Activated naive CD8-positive, alpha-beta T cell treated with anti-CD3 and anti-CD28 coated beads, Interleukin-2, amount 50 U/mL, for 24 hours (primary cell): ENCODE results near the gene OPN1LW.
A peak's percentile ranks its signal among the peaks of the same experiment; 100 is the strongest.
"Not testable (repeated sequence)": the region's sequence is repeated elsewhere in the genome, so short reads cannot be mapped to it uniquely, and the experiment has no call there.

ENCODE experiments used
- ATAC-seq: fragments of 150-1000 bp; cut with Tn5 transposase; one replicate; pipeline ENCODE4 v1.10.0; 2021
- DNase-seq: peaks from one replicate; pipeline ENCODE4 v3.0.0; 2021
- H3K27ac Mint-ChIP-seq: one replicate; pipeline ENCODE4 v1.8.0; 2021; ENCODE audit warnings: mild to moderate bottlenecking, mixed read lengths
- H3K27me3 Mint-ChIP-seq: one replicate; pipeline ENCODE4 v1.8.0; 2021; ENCODE audit warnings: mixed read lengths
- H3K36me3 Mint-ChIP-seq: one replicate; pipeline ENCODE4 v1.8.0; 2021; ENCODE audit warnings: low read depth, mixed read lengths
- H3K4me1 Mint-ChIP-seq: one replicate; pipeline ENCODE4 v1.8.0; 2021; ENCODE audit warnings: mixed read lengths
- H3K4me3 Mint-ChIP-seq: one replicate; pipeline ENCODE4 v1.8.0; 2021; ENCODE audit warnings: mild to moderate bottlenecking, moderate library complexity, mixed read lengths
- H3K9me3 Mint-ChIP-seq: one replicate; pipeline ENCODE4 v1.8.0; 2021; ENCODE audit warnings: mixed read lengths

OPN1LW gene

DNA sequence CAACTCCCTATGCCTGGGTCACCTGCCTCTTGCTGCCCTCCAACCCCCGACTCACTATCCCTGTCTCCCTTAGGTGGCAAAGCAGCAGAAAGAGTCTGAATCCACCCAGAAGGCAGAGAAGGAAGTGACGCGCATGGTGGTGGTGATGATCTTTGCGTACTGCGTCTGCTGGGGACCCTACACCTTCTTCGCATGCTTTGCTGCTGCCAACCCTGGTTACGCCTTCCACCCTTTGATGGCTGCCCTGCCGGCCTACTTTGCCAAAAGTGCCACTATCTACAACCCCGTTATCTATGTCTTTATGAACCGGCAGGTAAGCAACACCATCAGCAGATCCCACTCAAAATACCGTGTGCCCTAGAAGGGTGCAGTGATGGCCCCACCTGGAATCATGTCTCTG lies 12.2 kb downstream of the OPN1LW start:
- H3K27ac Mint-ChIP-seq, H3K36me3 Mint-ChIP-seq, ATAC-seq, H3K9me3 Mint-ChIP-seq, H3K4me1 Mint-ChIP-seq, DNase-seq, H3K27me3 Mint-ChIP-seq, H3K4me3 Mint-ChIP-seq: not testable (repeated sequence)

GRCh38 chrX:154157207-154157606 lies 13.2 kb downstream of the OPN1LW start:
- not testable (repeated sequence) for H3K9me3 Mint-ChIP-seq, H3K36me3 Mint-ChIP-seq, H3K27ac Mint-ChIP-seq, H3K27me3 Mint-ChIP-seq, H3K4me1 Mint-ChIP-seq, DNase-seq, H3K4me3 Mint-ChIP-seq, ATAC-seq

DNA sequence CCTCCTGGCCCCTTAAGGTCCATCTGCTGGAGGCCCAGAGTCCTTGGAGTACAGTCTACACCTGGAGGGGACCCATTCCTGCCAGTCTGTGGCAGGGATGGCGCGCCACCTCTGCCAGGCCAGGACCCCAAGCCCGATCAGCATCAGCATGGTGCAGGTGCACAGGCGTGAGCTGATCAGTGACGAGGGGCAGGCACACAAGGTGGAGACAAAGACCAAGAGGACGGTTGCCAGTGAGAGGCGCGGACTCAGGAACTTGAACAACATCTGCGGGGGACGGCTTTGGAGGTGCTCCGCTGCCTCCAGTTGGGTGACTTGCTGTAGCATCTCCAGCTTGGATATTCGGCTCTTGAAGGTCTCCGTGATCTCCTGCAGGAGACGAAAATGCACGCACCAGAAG lies 15.3 kb downstream of the OPN1LW start:
- H3K4me3 Mint-ChIP-seq, H3K27me3 Mint-ChIP-seq, H3K36me3 Mint-ChIP-seq, DNase-seq, ATAC-seq, H3K9me3 Mint-ChIP-seq, H3K27ac Mint-ChIP-seq, H3K4me1 Mint-ChIP-seq: not testable (repeated sequence)

DNA sequence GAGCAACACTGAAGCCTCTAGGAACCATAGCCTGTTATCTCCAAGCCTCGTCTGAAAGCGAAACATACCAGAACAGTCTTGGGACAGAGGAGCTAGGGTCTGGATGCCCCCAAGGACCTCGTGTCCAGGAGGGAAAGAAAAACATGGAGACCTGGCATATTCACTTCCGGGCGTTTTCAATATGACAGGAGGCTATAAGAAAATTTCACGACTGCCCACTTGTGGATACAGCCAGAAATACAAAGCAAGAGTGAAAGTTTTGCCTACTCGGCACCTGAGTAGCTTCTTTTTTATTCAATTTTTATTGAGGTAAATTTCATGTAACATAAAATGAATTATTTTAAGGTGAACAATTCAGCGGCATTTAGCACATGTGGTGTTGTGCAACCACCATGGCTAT lies 20.9 kb downstream of the OPN1LW start:
- not testable (repeated sequence) for ATAC-seq, DNase-seq, H3K9me3 Mint-ChIP-seq, H3K27me3 Mint-ChIP-seq, H3K36me3 Mint-ChIP-seq, H3K4me1 Mint-ChIP-seq, H3K4me3 Mint-ChIP-seq, H3K27ac Mint-ChIP-seq

GRCh38 chrX:154168384-154168783 lies 24.3 kb downstream of the OPN1LW start:
- not testable (repeated sequence) for H3K36me3 Mint-ChIP-seq, H3K27ac Mint-ChIP-seq

DNA sequence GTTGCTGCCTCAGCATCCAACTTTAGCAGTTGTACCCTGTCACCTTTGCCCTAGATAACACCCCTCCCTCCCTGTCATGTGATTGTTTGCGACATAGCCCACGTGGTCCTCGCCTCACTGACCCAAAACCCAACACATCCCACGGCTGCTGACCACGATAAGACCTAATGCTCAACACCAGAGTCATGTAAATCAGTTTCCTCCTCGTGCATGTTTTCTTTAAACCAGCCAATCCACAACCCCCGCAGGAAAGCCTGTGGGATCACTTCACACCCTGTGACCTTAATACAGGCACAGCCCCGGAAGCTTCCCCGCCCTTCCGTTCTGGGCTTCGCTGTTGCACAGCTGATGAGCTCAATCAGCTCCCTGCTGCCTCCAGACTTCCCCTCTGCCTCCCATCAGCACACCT lies 28.5 kb downstream of the OPN1LW start:
- not testable (repeated sequence) for H3K9me3 Mint-ChIP-seq, H3K36me3 Mint-ChIP-seq, H3K27me3 Mint-ChIP-seq, DNase-seq, H3K4me1 Mint-ChIP-seq, H3K4me3 Mint-ChIP-seq, H3K27ac Mint-ChIP-seq
- peak; percentile 99 for ATAC-seq

More at GRCh38 chrX:154168384-154168783, 24.3 kb downstream of the OPN1LW start:
- ATAC-seq, H3K9me3 Mint-ChIP-seq, H3K27me3 Mint-ChIP-seq, DNase-seq, H3K4me1 Mint-ChIP-seq, H3K4me3 Mint-ChIP-seq: not testable (repeated sequence)

- not testable (repeated sequence) for ATAC-seq, DNase-seq, H3K27me3 Mint-ChIP-seq, H3K27ac Mint-ChIP-seq, H3K36me3 Mint-ChIP-seq, H3K9me3 Mint-ChIP-seq, H3K4me1 Mint-ChIP-seq, H3K4me3 Mint-ChIP-seq
These were observed 30.3 kb downstream of the OPN1LW start for GRCh38 chrX:154174356-154174755.

DNA sequence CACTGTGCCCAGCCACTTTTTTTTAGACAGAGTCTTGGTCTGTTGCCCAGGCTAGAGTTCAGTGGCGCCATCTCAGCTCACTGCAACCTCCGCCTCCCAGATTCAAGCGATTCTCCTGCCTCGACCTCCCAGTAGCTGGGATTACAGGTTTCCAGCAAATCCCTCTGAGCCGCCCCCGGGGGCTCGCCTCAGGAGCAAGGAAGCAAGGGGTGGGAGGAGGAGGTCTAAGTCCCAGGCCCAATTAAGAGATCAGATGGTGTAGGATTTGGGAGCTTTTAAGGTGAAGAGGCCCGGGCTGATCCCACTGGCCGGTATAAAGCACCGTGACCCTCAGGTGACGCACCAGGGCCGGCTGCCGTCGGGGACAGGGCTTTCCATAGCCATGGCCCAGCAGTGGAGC lies 38.3 kb downstream of the OPN1LW start, which contains the start of gene OPN1MW:
OPN1MW (plus strand) TSS at position 301 of the 400 bp plus-strand sequence; CDS start at position 383, 82 bp downstream.
- ATAC-seq, DNase-seq, H3K36me3 Mint-ChIP-seq, H3K27ac Mint-ChIP-seq, H3K4me1 Mint-ChIP-seq, H3K27me3 Mint-ChIP-seq, H3K4me3 Mint-ChIP-seq, H3K9me3 Mint-ChIP-seq: not testable (repeated sequence)

DNA sequence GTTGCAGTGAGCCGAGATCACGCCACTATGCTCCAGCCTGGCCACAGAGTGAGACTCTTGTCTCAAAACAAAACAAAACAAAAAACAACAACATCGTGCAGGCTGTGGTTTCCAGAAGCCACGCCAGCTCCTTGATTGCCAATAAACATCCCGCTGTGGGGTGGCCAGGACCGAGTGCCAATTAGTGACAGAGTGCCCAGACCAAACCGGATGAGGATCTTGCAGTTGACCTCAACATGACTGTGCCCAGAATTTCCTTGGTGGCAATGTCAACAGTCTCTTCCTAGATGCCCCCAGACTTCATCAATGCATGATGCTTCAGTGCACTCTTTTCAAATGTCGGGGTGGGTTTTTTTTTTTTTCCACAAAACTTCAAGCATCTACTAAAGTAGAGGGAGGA lies 39.8 kb downstream of the OPN1LW start:
- H3K4me3 Mint-ChIP-seq, H3K27ac Mint-ChIP-seq, H3K36me3 Mint-ChIP-seq, ATAC-seq, H3K27me3 Mint-ChIP-seq, DNase-seq, H3K4me1 Mint-ChIP-seq, H3K9me3 Mint-ChIP-seq: not testable (repeated sequence)

- DNase-seq, H3K4me3 Mint-ChIP-seq, H3K27me3 Mint-ChIP-seq, H3K36me3 Mint-ChIP-seq, H3K9me3 Mint-ChIP-seq, H3K27ac Mint-ChIP-seq, ATAC-seq, H3K4me1 Mint-ChIP-seq: not testable (repeated sequence)
These were observed 48.8 kb downstream of the OPN1LW start for GRCh38 chrX:154192846-154193245.

GRCh38 chrX:154194316-154194715 lies 50.3 kb downstream of the OPN1LW start:
- H3K36me3 Mint-ChIP-seq, H3K4me3 Mint-ChIP-seq, DNase-seq, H3K27me3 Mint-ChIP-seq, H3K9me3 Mint-ChIP-seq, H3K4me1 Mint-ChIP-seq, ATAC-seq, H3K27ac Mint-ChIP-seq: not testable (repeated sequence)

DNA sequence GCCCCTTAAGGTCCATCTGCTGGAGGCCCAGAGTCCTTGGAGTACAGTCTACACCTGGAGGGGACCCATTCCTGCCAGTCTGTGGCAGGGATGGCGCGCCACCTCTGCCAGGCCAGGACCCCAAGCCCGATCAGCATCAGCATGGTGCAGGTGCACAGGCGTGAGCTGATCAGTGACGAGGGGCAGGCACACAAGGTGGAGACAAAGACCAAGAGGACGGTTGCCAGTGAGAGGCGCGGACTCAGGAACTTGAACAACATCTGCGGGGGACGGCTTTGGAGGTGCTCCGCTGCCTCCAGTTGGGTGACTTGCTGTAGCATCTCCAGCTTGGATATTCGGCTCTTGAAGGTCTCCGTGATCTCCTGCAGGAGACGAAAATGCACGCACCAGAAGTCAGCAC lies 52.4 kb downstream of the OPN1LW start:
- not testable (repeated sequence) for H3K9me3 Mint-ChIP-seq, H3K27ac Mint-ChIP-seq, H3K4me1 Mint-ChIP-seq, H3K4me3 Mint-ChIP-seq, DNase-seq, H3K36me3 Mint-ChIP-seq, ATAC-seq, H3K27me3 Mint-ChIP-seq
